SK-N-SH (cell line): ENCODE results near the gene NOD2. TPM values are rescaled to one million over a fixed set of nuclear protein-coding genes. Genes with fewer than 3 reads are reported as not detected.

Source experiments
- CTCF ChIA-PET: fragments of 300-600, 350-600 bp; formaldehyde crosslinking; extraction: SDS; loops from one replicate; lab custom pipeline; 2021; lab: Yijun Ruan, JAX
- POLR2A ChIA-PET: fragments of 350-600 bp; sonication (Branson Sonifier 250); formaldehyde crosslinking; extraction: SDS; loops from one replicate; lab custom pipeline; 2020; ENCODE audit warnings: antibody characterized with exemption, inconsistent platforms; lab: Yijun Ruan, JAX
- DNase-seq: peaks from one replicate; pipeline ENCODE4 v3.0.0; 2012
- H2AFZ ChIP-seq: fragments of 200-600 bp; sonication (generic); 2 replicates; pipeline ENCODE4 v1.8.1; 2016; ENCODE audit warnings: antibody characterized with exemption, mild to moderate bottlenecking, low read depth
- H3F3A ChIP-seq: fragments of 200-600 bp; sonication (generic); replicated peaks from 2 replicates; pipeline ENCODE3; 2016; ENCODE audit warnings: antibody characterized with exemption, mild to moderate bottlenecking; ENCODE audit not compliant: insufficient read depth
- H3K27ac ChIP-seq, 2 experiments: fragments of 200-500 bp in 1 of 2; fragments of 200-600 bp in 1 of 2; sonication (Bioruptor generic) in 1 of 2; sonication (generic), shearing (Covaris generic) in 1 of 2; 2 replicates each; pipeline versions ENCODE4 v1.5.1 to v1.6.1; 2014 to 2016; ENCODE audit warnings: low read depth in 2 of 2, inconsistent platforms in 1 of 2, low read length in 1 of 2, mild to moderate bottlenecking in 1 of 2, mixed read lengths in 1 of 2
- H3K27me3 ChIP-seq: fragments of 200-600 bp; sonication (generic), shearing (Covaris generic); 2 replicates; pipeline ENCODE4 v1.6.1; 2016; ENCODE audit warnings: mixed run types; ENCODE audit not compliant: insufficient read depth
- H3K36me3 ChIP-seq, 2 experiments: fragments of 200-500 bp in 1 of 2; fragments of 200-600 bp in 1 of 2; sonication (Bioruptor generic) in 1 of 2; sonication (generic) in 1 of 2; replicated peaks in 1 of 2; 2 replicates each; pipeline versions ENCODE3 to v1.5.1; 2014 to 2016; ENCODE audit warnings: low read length in 1 of 2, mild to moderate bottlenecking in 1 of 2; ENCODE audit not compliant: insufficient read depth in 2 of 2, control insufficient read depth in 1 of 2
- H3K4me1 ChIP-seq, 2 experiments: fragments of 200-500 bp in 1 of 2; fragments of 200-600 bp in 1 of 2; sonication (Bioruptor generic) in 1 of 2; sonication (generic), shearing (Covaris generic) in 1 of 2; 2 replicates each; pipeline versions ENCODE4 v1.5.1 to v1.6.1; 2014 to 2016; ENCODE audit warnings: low read depth in 1 of 2, low read length in 1 of 2, mixed run types in 1 of 2; ENCODE audit not compliant: insufficient read depth in 2 of 2, control insufficient read depth in 1 of 2
- H3K4me2 ChIP-seq: fragments of 200-600 bp; sonication (generic), shearing (Covaris generic); 2 replicates; pipeline ENCODE4 v1.6.1; 2017; ENCODE audit warnings: mixed run types
- H3K4me3 ChIP-seq, 2 experiments: fragments of 200-500 bp in 1 of 2; fragments of 200-600 bp in 1 of 2; sonication (Bioruptor generic) in 1 of 2; sonication (generic), shearing (Covaris generic) in 1 of 2; 2 replicates each; pipeline versions ENCODE4 v1.5.1 to v1.8.1; 2014 to 2016; ENCODE audit warnings: low read depth in 2 of 2, inconsistent platforms in 1 of 2, low read length in 1 of 2, mild to moderate bottlenecking in 1 of 2, mixed read lengths in 1 of 2, moderate library complexity in 1 of 2
- H3K79me2 ChIP-seq: fragments of 200-600 bp; sonication (generic); 2 replicates; pipeline ENCODE4 v1.8.1; 2017; ENCODE audit warnings: mild to moderate bottlenecking; ENCODE audit not compliant: insufficient read depth
- H3K9ac ChIP-seq: fragments of 200-600 bp; sonication (generic); 2 replicates; pipeline ENCODE4 v1.6.1; 2017; ENCODE audit warnings: mixed run types
- H3K9me2 ChIP-seq: fragments of 200-600 bp; sonication (generic); 2 replicates; pipeline ENCODE4 v1.6.1; 2017; ENCODE audit warnings: mixed run types
- H3K9me3 ChIP-seq: fragments of 200-600 bp; sonication (generic); 2 replicates; pipeline ENCODE4 v1.6.1; 2017; ENCODE audit warnings: mixed run types, mild to moderate bottlenecking, moderate library complexity
- H4K20me1 ChIP-seq: fragments of 200-600 bp; sonication (generic); 2 replicates; pipeline ENCODE4 v1.6.1; 2017; ENCODE audit warnings: mild to moderate bottlenecking, mixed run types; ENCODE audit not compliant: insufficient read depth
- CHD2 ChIP-seq: fragments of 150-350 bp; IDR thresholded peaks from 2 replicates; pipeline ENCODE4 v1.6.1; 2018; ENCODE audit warnings: low read length; ENCODE audit not compliant: partially characterized antibody
- FOSL2 ChIP-seq: IDR thresholded peaks from 2 replicates; pipeline ENCODE4 v1.4.0; 2012; ENCODE audit warnings: low read depth, mild to moderate bottlenecking, moderate library complexity, borderline replicate concordance
- GABPA ChIP-seq: IDR thresholded peaks from 2 replicates; pipeline ENCODE4 v1.4.0; 2012; ENCODE audit warnings: low read depth, mild to moderate bottlenecking
- MEF2A ChIP-seq: IDR thresholded peaks from 2 replicates; pipeline ENCODE4 v1.4.0; 2012; ENCODE audit warnings: low read depth, borderline replicate concordance
- MXI1 ChIP-seq: IDR thresholded peaks from 2 replicates; pipeline ENCODE4 v1.6.1; 2012; ENCODE audit warnings: mild to moderate bottlenecking, low read depth, low read length, improper control_type of control experiment
- POLR2AphosphoS5 ChIP-seq: IDR thresholded peaks from 2 replicates; pipeline ENCODE4 v1.6.1; 2012; ENCODE audit warnings: low read depth, low read length
- RFX5 ChIP-seq: IDR thresholded peaks from 2 replicates; pipeline ENCODE4 v1.6.1; 2012; ENCODE audit warnings: mild to moderate bottlenecking, improper control_type of control experiment, low read length
- RXRA ChIP-seq: IDR thresholded peaks from 2 replicates; pipeline ENCODE4 v1.4.0; 2012; ENCODE audit warnings: low read depth, mild to moderate bottlenecking, borderline replicate concordance
- SIN3A ChIP-seq: IDR thresholded peaks from 2 replicates; pipeline ENCODE4 v1.6.1; 2012; ENCODE audit warnings: low read depth, mild to moderate bottlenecking, low read length, moderate library complexity, borderline replicate concordance
- TAF1 ChIP-seq: IDR thresholded peaks from 2 replicates; pipeline ENCODE4 v1.6.1; 2012; ENCODE audit warnings: low read depth, mild to moderate bottlenecking, low read length, moderate library complexity, borderline replicate concordance
- TCF12 ChIP-seq: IDR thresholded peaks from 2 replicates; pipeline ENCODE4 v1.4.0; 2012
- TEAD4 ChIP-seq: IDR thresholded peaks from 2 replicates; pipeline ENCODE4 v1.4.0; 2012; ENCODE audit warnings: mild to moderate bottlenecking, borderline replicate concordance; ENCODE audit not compliant: insufficient read depth
- WGBS: methylation state at CpG from one replicate; pipeline ENCODE4 v1.1.6; 2017; ENCODE audit warnings: low lambda C conversion rate; 5-methylcytosine and 5-hydroxymethylcytosine counted together
- polyA plus RNA-seq, 3 experiments: library from polyadenylated mRNA; depleted of rRNA; stranded (reverse); fragments of >200 nt; gene quantifications; 2 replicates each; pipeline ENCODE4 v1.2.3, GENCODE V29; 2012
- TF ChIP-seq, protein P1 (sequence below): IDR thresholded peaks from 2 replicates; pipeline ENCODE4 v1.6.1; 2012; ENCODE audit warnings: mild to moderate bottlenecking, low read depth, low read length, moderate library complexity
- TF ChIP-seq, protein P2 (sequence below): fragments of 150-350 bp; IDR thresholded peaks from 2 replicates; pipeline ENCODE4 v1.6.1; 2016; ENCODE audit warnings: mild to moderate bottlenecking, low read depth, low read length
- TF ChIP-seq, protein P3 (sequence below): IDR thresholded peaks from 2 replicates; pipeline ENCODE4 v1.4.0; 2012; ENCODE audit warnings: low read depth, borderline replicate concordance
- TF ChIP-seq, protein P4 (sequence below): IDR thresholded peaks from 2 replicates; pipeline ENCODE4 v1.4.0; 2012; ENCODE audit warnings: low read depth

NOD2 gene
- polyA plus RNA-seq, 1 of the 3 experiments (the other 2 are of a cell fraction): not detected

DNA sequence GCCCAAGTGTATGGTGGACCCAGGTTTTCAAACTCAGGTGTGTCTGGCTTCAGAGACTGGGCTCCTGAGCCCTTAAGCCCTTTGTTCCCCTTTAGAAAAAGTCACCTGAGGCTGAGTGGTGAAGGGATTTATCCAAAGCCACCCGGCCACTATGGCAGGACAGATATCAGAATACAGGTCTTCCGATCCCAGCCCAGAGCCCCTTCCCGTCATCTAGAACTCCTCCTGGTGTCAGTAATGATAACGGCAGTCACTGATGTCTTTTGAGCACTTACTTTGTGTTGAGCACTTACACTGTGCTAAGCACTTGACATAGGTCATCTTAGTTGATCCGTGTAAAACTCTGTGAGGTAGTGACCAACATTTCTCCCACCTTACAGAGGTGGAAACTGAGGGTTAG lies 16.6 kb downstream of the NOD2 start:
- 56% methylated on average over 5 of the region's 5 CpGs for WGBS
- POLR2A ChIA-PET: no interaction called here

More for the DNA sequence above, 16.6 kb downstream of the NOD2 start:
- H3K9me2 ChIP-seq: no peaks in the 10 kb centered on the region
- CTCF ChIA-PET: interaction anchor here (1.1 kb wide), 1 partner anchor 9 kb away, joined by 3 read pairs; no protein-coding TSS in a partner anchor
- TF ChIP-seq, protein P1, sequence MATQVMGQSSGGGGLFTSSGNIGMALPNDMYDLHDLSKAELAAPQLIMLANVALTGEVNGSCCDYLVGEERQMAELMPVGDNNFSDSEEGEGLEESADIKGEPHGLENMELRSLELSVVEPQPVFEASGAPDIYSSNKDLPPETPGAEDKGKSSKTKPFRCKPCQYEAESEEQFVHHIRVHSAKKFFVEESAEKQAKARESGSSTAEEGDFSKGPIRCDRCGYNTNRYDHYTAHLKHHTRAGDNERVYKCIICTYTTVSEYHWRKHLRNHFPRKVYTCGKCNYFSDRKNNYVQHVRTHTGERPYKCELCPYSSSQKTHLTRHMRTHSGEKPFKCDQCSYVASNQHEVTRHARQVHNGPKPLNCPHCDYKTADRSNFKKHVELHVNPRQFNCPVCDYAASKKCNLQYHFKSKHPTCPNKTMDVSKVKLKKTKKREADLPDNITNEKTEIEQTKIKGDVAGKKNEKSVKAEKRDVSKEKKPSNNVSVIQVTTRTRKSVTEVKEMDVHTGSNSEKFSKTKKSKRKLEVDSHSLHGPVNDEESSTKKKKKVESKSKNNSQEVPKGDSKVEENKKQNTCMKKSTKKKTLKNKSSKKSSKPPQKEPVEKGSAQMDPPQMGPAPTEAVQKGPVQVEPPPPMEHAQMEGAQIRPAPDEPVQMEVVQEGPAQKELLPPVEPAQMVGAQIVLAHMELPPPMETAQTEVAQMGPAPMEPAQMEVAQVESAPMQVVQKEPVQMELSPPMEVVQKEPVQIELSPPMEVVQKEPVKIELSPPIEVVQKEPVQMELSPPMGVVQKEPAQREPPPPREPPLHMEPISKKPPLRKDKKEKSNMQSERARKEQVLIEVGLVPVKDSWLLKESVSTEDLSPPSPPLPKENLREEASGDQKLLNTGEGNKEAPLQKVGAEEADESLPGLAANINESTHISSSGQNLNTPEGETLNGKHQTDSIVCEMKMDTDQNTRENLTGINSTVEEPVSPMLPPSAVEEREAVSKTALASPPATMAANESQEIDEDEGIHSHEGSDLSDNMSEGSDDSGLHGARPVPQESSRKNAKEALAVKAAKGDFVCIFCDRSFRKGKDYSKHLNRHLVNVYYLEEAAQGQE: no peak
- TF ChIP-seq FOSL2: no peak
- TF ChIP-seq, protein P2, sequence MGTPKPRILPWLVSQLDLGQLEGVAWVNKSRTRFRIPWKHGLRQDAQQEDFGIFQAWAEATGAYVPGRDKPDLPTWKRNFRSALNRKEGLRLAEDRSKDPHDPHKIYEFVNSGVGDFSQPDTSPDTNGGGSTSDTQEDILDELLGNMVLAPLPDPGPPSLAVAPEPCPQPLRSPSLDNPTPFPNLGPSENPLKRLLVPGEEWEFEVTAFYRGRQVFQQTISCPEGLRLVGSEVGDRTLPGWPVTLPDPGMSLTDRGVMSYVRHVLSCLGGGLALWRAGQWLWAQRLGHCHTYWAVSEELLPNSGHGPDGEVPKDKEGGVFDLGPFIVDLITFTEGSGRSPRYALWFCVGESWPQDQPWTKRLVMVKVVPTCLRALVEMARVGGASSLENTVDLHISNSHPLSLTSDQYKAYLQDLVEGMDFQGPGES: no peak
- TF ChIP-seq MXI1: no peak
- TF ChIP-seq TEAD4: no peak
- no peak for TF ChIP-seq TCF12
- TF ChIP-seq RFX5: no peak
- no peak for TF ChIP-seq GABPA
- no peak for TF ChIP-seq MEF2A
- TF ChIP-seq POLR2AphosphoS5: no peak
- TF ChIP-seq, protein P3, sequence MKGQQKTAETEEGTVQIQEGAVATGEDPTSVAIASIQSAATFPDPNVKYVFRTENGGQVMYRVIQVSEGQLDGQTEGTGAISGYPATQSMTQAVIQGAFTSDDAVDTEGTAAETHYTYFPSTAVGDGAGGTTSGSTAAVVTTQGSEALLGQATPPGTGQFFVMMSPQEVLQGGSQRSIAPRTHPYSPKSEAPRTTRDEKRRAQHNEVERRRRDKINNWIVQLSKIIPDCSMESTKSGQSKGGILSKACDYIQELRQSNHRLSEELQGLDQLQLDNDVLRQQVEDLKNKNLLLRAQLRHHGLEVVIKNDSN: no peak
- TF ChIP-seq, protein P4, sequence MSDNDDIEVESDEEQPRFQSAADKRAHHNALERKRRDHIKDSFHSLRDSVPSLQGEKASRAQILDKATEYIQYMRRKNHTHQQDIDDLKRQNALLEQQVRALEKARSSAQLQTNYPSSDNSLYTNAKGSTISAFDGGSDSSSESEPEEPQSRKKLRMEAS: no peak
- no peak for TF ChIP-seq CHD2
- no peak for TF ChIP-seq TAF1
- no peak for TF ChIP-seq RXRA
- TF ChIP-seq SIN3A: no peak
- no peaks in the 10 kb centered on the region for H3K27me3 ChIP-seq
- no peak for DNase-seq
- H3F3A ChIP-seq: no peaks in the 10 kb centered on the region
- no peaks in the 10 kb centered on the region; the same call in 1 of the 2 replicates for H3K9me3 ChIP-seq
- no peaks in the 10 kb centered on the region for H3K79me2 ChIP-seq
- no peak overlapping the region for H3K4me2 ChIP-seq
- no peak overlapping the region for H2AFZ ChIP-seq
- no peak overlapping the region for H3K27ac ChIP-seq
- H4K20me1 ChIP-seq: no peaks in the 10 kb centered on the region
- H3K4me1 ChIP-seq: peaks cover 0 to 39% of the 10 kb centered on the region in 2 experiments; a peak in 1 of 4 replicates
- no peaks in the 10 kb centered on the region for H3K36me3 ChIP-seq
- no peak overlapping the region for H3K9ac ChIP-seq
- no peak overlapping the region for H3K4me3 ChIP-seq
